HepG2 (cell line): ENCODE results near the gene FRMD8. TPM values are rescaled to one million over a fixed set of nuclear protein-coding genes. Genes with fewer than 3 reads are reported as not detected.
A peak's percentile ranks its signal among the peaks of the same experiment; 100 is the strongest.

Source experiments
- ATAC-seq: fragments of 200-7000 bp; cut with Tn5 transposase; 3 replicates; pipeline ENCODE4 v1.9.1; 2020; ENCODE audit warnings: mild to moderate bottlenecking, moderate library complexity
- BruUV-seq: library from RNA; stranded (reverse); fragments of 400-500 nt; replicated peaks from 2 replicates; lab custom pipeline; 2021; lab: Mats Ljungman, UMichigan
- CTCF ChIA-PET: fragments of 300-600 bp; formaldehyde crosslinking; extraction: SDS; loops from one replicate; lab custom pipeline; 2021; ENCODE audit warnings: low total read pairs, inconsistent platforms, low intra/inter-chr PET ratio; lab: Yijun Ruan, JAX
- POLR2A ChIA-PET: fragments of 350-600 bp; sonication (Branson Sonifier 250); formaldehyde crosslinking; loops from one replicate; lab custom pipeline; 2020; ENCODE audit warnings: antibody characterized with exemption, inconsistent platforms; lab: Yijun Ruan, JAX
- DNase-seq: peaks from one replicate; pipeline ENCODE4 v3.0.0-alpha.2; 2015; ENCODE audit warnings: low spot score
- FAIRE-seq: peaks from 3 replicates; lab custom pipeline; 2011; peaks lifted over from hg19 to GRCh38; lab: Jason Lieb, UNC
- H2AFZ ChIP-seq: one replicate; pipeline ENCODE4 v1.6.1; 2011; ENCODE audit warnings: low read length, inconsistent platforms
- H3K27ac ChIP-seq: fragments of 300-600 bp; 3 replicates; pipeline ENCODE4 v1.8.0; 2011; ENCODE audit warnings: mixed run types, mild to moderate bottlenecking, mixed read lengths, low read length, inconsistent platforms; ENCODE audit not compliant: insufficient read depth; ENCODE audit errors: extremely low read length
- H3K27me3 ChIP-seq, 2 experiments: fragments of 200-600 bp in 1 of 2; 2 replicates in 1 of 2; 3 replicates in 1 of 2; pipeline versions ENCODE4 v1.6.0 to v1.8.0; 2011; ENCODE audit warnings: low read length in 2 of 2, mild to moderate bottlenecking in 2 of 2, moderate library complexity in 2 of 2, inconsistent platforms in 1 of 2; ENCODE audit not compliant: insufficient read depth in 2 of 2, control insufficient read depth in 1 of 2
- H3K36me3 ChIP-seq, 2 experiments: fragments of 200-600 bp in 1 of 2; replicated peaks in 1 of 2; 2 replicates in 1 of 2; 3 replicates in 1 of 2; pipeline versions ENCODE4 v1.5.1 to v1.8.0; 2011; ENCODE audit warnings: low read length in 2 of 2, inconsistent platforms in 1 of 2; ENCODE audit not compliant: insufficient read depth in 2 of 2, control insufficient read depth in 1 of 2
- H3K4me1 ChIP-seq: 2 replicates; pipeline ENCODE4 v1.5.1; 2012; ENCODE audit warnings: low read length, inconsistent platforms; ENCODE audit not compliant: insufficient read depth
- H3K4me2 ChIP-seq: 2 replicates; pipeline ENCODE4 v1.6.0; 2011; ENCODE audit warnings: low read depth, low read length, inconsistent platforms
- H3K4me3 ChIP-seq, 3 experiments: fragments of 200-600 bp in 1 of 3; sonication (generic), shearing (Covaris generic) in 1 of 3; replicated peaks in 1 of 3; 2 replicates each; pipeline ENCODE4 v1.5.1; 2011 to 2016; ENCODE audit warnings: low read length in 3 of 3, inconsistent platforms in 2 of 3, low read depth in 2 of 3, mild to moderate bottlenecking in 2 of 3, control low read depth in 1 of 3, mixed read lengths in 1 of 3; ENCODE audit not compliant: insufficient read depth in 1 of 3
- H3K79me2 ChIP-seq: one replicate; pipeline ENCODE4 v1.6.1; 2011; ENCODE audit warnings: low read length, inconsistent platforms; ENCODE audit not compliant: insufficient read depth
- H3K9ac ChIP-seq: 2 replicates; pipeline ENCODE4 v1.6.0; 2011; ENCODE audit warnings: mild to moderate bottlenecking, low read depth, low read length, inconsistent platforms; ENCODE audit not compliant: insufficient read depth
- H3K9me3 ChIP-seq: 2 replicates; pipeline ENCODE4 v1.5.1; 2012; ENCODE audit warnings: mild to moderate bottlenecking, low read length
- H4K20me1 ChIP-seq: 2 replicates; pipeline ENCODE4 v1.6.0; 2011; ENCODE audit warnings: inconsistent platforms, mild to moderate bottlenecking, low read length, moderate library complexity; ENCODE audit not compliant: insufficient read depth
- AKAP8 ChIP-seq: sonication (generic); formaldehyde crosslinking; IDR thresholded peaks from 2 replicates; pipeline ENCODE4 v1.5.1; 2020; ENCODE audit warnings: mild to moderate bottlenecking, missing genetic modification reagents
- BRCA1 ChIP-seq: sonication (generic); formaldehyde crosslinking; IDR thresholded peaks from 2 replicates; pipeline ENCODE4 v1.4.0; 2020; ENCODE audit warnings: missing genetic modification reagents
- CHCHD3 ChIP-seq: sonication (generic); formaldehyde crosslinking; IDR thresholded peaks from 2 replicates; pipeline ENCODE4 v1.8.0; 2022; ENCODE audit warnings: mild to moderate bottlenecking, missing genetic modification reagents, moderate library complexity
- DDIT3 ChIP-seq: sonication (generic); formaldehyde crosslinking; IDR thresholded peaks from 2 replicates; pipeline ENCODE4 v1.4.0; 2020; ENCODE audit warnings: mild to moderate bottlenecking, missing genetic modification reagents
- GLI4 ChIP-seq: sonication (generic); formaldehyde crosslinking; IDR thresholded peaks from 2 replicates; pipeline ENCODE4 v1.5.1; 2020; ENCODE audit warnings: missing genetic modification reagents, mild to moderate bottlenecking, moderate library complexity, borderline replicate concordance
- GMEB2 ChIP-seq: IDR thresholded peaks from 2 replicates; pipeline ENCODE4 v1.6.1; 2016; ENCODE audit warnings: missing biosample characterization, missing genetic modification reagents, low read depth
- HES4 ChIP-seq: sonication (generic); formaldehyde crosslinking; IDR thresholded peaks from 2 replicates; pipeline ENCODE4 v1.9.0; 2021; ENCODE audit warnings: mild to moderate bottlenecking, missing genetic modification reagents, borderline replicate concordance
- JUN ChIP-seq: sonication (generic); formaldehyde crosslinking; IDR thresholded peaks from 2 replicates; pipeline ENCODE4 v1.4.0; 2020; ENCODE audit warnings: mild to moderate bottlenecking, missing genetic modification reagents
- MIXL1 ChIP-seq: IDR thresholded peaks from 2 replicates; pipeline ENCODE4 v1.6.1; 2016
- PREB ChIP-seq: sonication (generic); formaldehyde crosslinking; IDR thresholded peaks from 2 replicates; pipeline ENCODE4 v1.4.0; 2020; ENCODE audit warnings: missing genetic modification reagents
- RAD51 ChIP-seq: fragments of 450-650 bp; IDR thresholded peaks from 2 replicates; pipeline ENCODE4 v1.6.1; 2016; ENCODE audit warnings: borderline replicate concordance
- SP1 ChIP-seq, 2 experiments: fragments of 450-650 bp in 1 of 2; sonication (generic) in 1 of 2; formaldehyde crosslinking in 1 of 2; IDR thresholded peaks; 2 replicates each; pipeline versions ENCODE4 v1.4.0 to v1.6.1; 2016 to 2020; ENCODE audit warnings: missing genetic modification reagents in 1 of 2
- TBX2 ChIP-seq: sonication (generic); formaldehyde crosslinking; IDR thresholded peaks from 2 replicates; pipeline ENCODE4 v1.5.0; 2020; ENCODE audit warnings: missing genetic modification reagents, mild to moderate bottlenecking, borderline replicate concordance
- ZEB1 ChIP-seq: IDR thresholded peaks from 2 replicates; pipeline ENCODE4 v1.6.1; 2012; ENCODE audit warnings: mild to moderate bottlenecking, low read depth, inconsistent platforms; ENCODE audit not compliant: insufficient replicate concordance
- ZNF3 ChIP-seq: IDR thresholded peaks from 2 replicates; pipeline ENCODE4 v1.7.0; 2017; ENCODE audit warnings: inconsistent platforms
- ZNF383 ChIP-seq: sonication (generic); formaldehyde crosslinking; IDR thresholded peaks from 2 replicates; pipeline ENCODE4 v1.4.0; 2020; ENCODE audit warnings: missing genetic modification reagents, mild to moderate bottlenecking, borderline replicate concordance
- ZNF484 ChIP-seq: sonication (generic); formaldehyde crosslinking; IDR thresholded peaks from 2 replicates; pipeline ENCODE4 v1.5.1; 2020; ENCODE audit warnings: mild to moderate bottlenecking, low read depth, missing genetic modification reagents, borderline replicate concordance
- ZNF704 ChIP-seq: sonication (generic); formaldehyde crosslinking; IDR thresholded peaks from 2 replicates; pipeline ENCODE4 v1.8.1; 2023; ENCODE audit warnings: mild to moderate bottlenecking, inconsistent platforms, moderate library complexity, missing genetic modification reagents, borderline replicate concordance
- ZNF850 ChIP-seq: sonication (generic); formaldehyde crosslinking; conservative IDR thresholded peaks from 2 replicates; pipeline ENCODE4 v1.9.0; 2021; ENCODE audit warnings: mild to moderate bottlenecking, missing genetic modification reagents
- WGBS: methylation state at CpG from one replicate; pipeline ENCODE4 v1.1.6; 2017; ENCODE audit warnings: low lambda C conversion rate; 5-methylcytosine and 5-hydroxymethylcytosine counted together
- in situ Hi-C: cut with HindIII; loops from 2 replicates; pipeline ENCODE4 v1.10.0; 2017; ENCODE audit warnings: low pct_unique_long_range_greater_than_20kb; ENCODE audit not compliant: extremely low pct_ligation_motif_present
- intact Hi-C: fragments of 100-400 bp; cut with micrococcal nuclease; formaldehyde crosslinking; loops from one replicate; pipeline ENCODE4 v1.10.0; 2022; ENCODE audit not compliant: unreplicated experiment
- polyA plus RNA-seq, 8 experiments: library from polyadenylated mRNA; depleted of rRNA in 3 of 8; stranded (reverse) in 7 of 8; unstranded in 1 of 8; fragments of >200 nt; fragmentation: Illumina TruSeq in 4 of 8; extraction: Trizol in 4 of 8; gene quantifications; 2 replicates each; pipeline versions ENCODE4 v1.2.1 to v1.2.3, GENCODE V29; 2011 to 2016; ENCODE audit warnings: low read depth in 4 of 8, missing spikeins in 1 of 8, mixed read lengths in 1 of 8; ENCODE audit not compliant: insufficient read depth in 1 of 8
- total RNA-seq, 5 experiments: library from RNA; depleted of rRNA; stranded (reverse); fragments of >200 nt; fragmentation: Illumina TruSeq; extraction: Trizol; gene quantifications; 2 replicates each; pipeline ENCODE4 v1.2.3, GENCODE V29; 2016; ENCODE audit warnings: low read depth in 1 of 5

The FRMD8 gene
- total and polyA plus RNA-seq, 2 of the 13 experiments (the other 11 are each of a cell fraction or from before 2014, with no cell fraction given): 5.8 to 20.6 TPM

GRCh38 chr11:65382033-65382803, 4.2 kb upstream of the FRMD8 start, which contains the start of gene SLC25A45:
SLC25A45 (minus strand) TSS chr11:65382646; CDS start chr11:65381951, 695 bp downstream.
- no peaks in the 10 kb centered on the region; a peak in 1 of 5 replicates for H3K27me3 ChIP-seq
- TSS peak; percentile 60 for BruUV-seq
- intact Hi-C loops (loop anchor here (1.0 to 2.0 kb wide), 3 partner anchors 11 to 35 kb away; no protein-coding TSS in a partner anchor), in situ Hi-C loops (loop anchor here (5.0 kb wide), 1 partner anchor 35 kb away; no protein-coding TSS in a partner anchor)
- ChIA-PET POLR2A (interaction anchor here (0.7 to 16.8 kb wide), 11 partner anchors 11 to 128 kb away, joined by 3 to 433 read pairs (median 7); partner anchors contain the start of genes MALAT1 and NEAT1), CTCF (no interaction called here)
- peak within 1 kb of the TSS; percentile 95 for H3K4me2 ChIP-seq
- H3K9ac ChIP-seq: peak within 1 kb of the TSS; percentile 71
- H2AFZ ChIP-seq: no peak within 1 kb of the TSS
- ATAC-seq (peak; percentile 80), DNase-seq (peak; percentile 87), FAIRE-seq (no peak)
- H3K4me1 ChIP-seq: peaks cover 89% of the 10 kb centered on the region
- no peaks in the 10 kb centered on the region for H3K9me3 ChIP-seq
- H3K4me3 ChIP-seq: peak within 1 kb of the TSS; percentile 57 to 82 (median 65)
- peak within 1 kb of the TSS; percentile 88 for H3K27ac ChIP-seq
- WGBS: 0% methylated on average over 16 of the region's 27 CpGs
- no peaks in the 10 kb centered on the region for H3K79me2 ChIP-seq
- H3K36me3 ChIP-seq: no peaks in the 10 kb centered on the region
- no peaks in the 10 kb centered on the region for H4K20me1 ChIP-seq
- TF ChIP-seq ZNF383 (peak; percentile 52; the same call in 1 of the 2 replicates), ZNF484 (CRISPR knock-in tag) (no peak), GMEB2 (CRISPR knock-in tag) (no peak), ZEB1 (peak; percentile 62), ZNF850 (CRISPR knock-in tag) (0 out of 2 replicates have a peak, but pooled peaks have one; percentile 57), HES4 (CRISPR knock-in tag) (no peak; the same call in 1 of the 2 replicates), GLI4 (CRISPR knock-in tag) (peak; percentile 51; the same call in 1 of the 2 replicates), BRCA1 (CRISPR knock-in tag) (no peak), MIXL1 (CRISPR knock-in tag) (peak; percentile 82; the same call in 1 of the 2 replicates), PREB (CRISPR knock-in tag) (no peak), ZNF704 (CRISPR knock-in tag) (0 out of 2 replicates have a peak, but pooled peaks have one; percentile 36), JUN (no peak; the same call in 1 of the 2 replicates), CHCHD3 (CRISPR knock-in tag) (0 out of 2 replicates have a peak, but pooled peaks have one; percentile 59), RAD51 (no peak), ZNF3 (CRISPR knock-in tag) (no peak), AKAP8 (CRISPR knock-in tag) (peak; percentile 78; the same call in 1 of the 2 replicates), DDIT3 (CRISPR knock-in tag) (no peak), SP1 (IDR thresholded peaks at IDR 0.05) (no peak), SP1 (CRISPR knock-in tag; IDR thresholded peaks at IDR 0.05) (peak; percentile 73), TBX2 (CRISPR knock-in tag) (peak; percentile 99)
